CD4-positive, alpha-beta T cell treated with Interferon gamma for 1 hour (primary cell): ENCODE results near the gene DUSP9.

Experiments
- DNase-seq: peaks from one replicate; pipeline ENCODE4 v3.0.0-alpha.2; 2020

The DUSP9 gene

DNA sequence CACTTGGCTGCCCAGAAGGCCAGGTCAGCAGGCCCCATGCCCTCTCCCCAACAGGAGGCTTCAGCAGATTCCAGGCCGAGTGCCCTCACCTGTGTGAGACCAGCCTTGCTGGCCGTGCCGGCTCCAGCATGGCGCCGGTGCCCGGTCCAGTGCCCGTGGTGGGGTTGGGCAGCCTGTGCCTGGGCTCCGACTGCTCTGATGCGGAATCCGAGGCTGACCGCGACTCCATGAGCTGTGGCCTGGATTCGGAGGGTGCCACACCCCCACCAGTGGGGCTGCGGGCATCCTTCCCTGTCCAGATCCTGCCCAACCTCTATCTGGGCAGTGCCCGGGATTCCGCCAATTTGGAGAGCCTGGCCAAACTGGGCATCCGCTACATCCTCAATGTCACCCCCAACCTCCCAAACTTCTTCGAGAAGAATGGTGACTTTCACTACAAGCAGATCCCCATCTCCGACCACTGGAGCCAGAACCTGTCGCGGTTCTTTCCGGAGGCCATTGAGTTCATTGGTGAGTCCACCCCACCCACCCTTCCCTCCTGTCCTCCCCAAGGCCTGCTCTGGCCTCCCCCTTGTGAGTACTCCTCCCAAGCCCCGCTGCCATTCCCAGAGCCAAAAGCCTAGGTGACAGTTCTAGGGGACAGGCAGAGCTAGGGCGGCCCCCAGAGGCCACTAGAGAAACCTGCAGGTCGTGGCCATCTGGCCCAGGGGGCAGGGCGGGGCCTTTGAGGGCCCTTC, 2.3 kb downstream of the DUSP9 start:
- DNase-seq = peak; percentile 32

DNA sequence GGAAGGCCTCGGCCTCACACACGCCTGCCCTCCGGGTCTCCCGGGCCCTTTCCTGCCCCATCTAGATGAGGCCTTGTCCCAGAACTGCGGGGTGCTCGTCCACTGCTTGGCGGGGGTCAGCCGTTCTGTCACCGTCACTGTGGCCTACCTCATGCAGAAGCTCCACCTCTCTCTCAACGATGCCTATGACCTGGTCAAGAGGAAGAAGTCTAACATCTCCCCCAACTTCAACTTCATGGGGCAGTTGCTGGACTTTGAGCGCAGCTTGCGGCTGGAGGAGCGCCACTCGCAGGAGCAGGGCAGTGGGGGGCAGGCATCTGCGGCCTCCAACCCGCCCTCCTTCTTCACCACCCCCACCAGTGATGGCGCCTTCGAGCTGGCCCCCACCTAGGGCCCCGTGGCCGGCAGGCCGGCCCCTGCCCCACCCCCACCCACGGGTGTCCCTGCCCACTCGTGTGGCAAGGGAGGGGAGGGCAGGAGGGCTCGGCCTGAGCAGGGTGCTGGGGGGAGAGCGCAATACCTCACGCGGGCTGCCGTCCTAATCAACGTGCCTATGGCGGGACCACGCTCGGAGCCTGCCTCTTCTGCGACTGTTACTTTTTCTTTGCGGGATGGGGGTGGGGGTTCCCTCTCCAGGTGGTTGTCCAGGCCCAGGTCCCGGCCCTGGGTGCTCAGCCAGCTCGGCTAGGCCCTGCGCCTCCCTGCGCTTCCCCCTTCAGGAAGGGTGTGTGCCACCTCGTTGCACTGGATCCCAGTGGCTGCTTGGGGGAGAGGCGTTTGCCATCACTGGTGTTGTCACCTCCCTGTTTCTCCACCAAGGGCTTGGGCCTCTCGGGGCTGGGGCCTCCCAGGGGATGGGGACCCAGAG, 3.1 kb downstream of the DUSP9 start:
- DNase-seq = no peak

DNA sequence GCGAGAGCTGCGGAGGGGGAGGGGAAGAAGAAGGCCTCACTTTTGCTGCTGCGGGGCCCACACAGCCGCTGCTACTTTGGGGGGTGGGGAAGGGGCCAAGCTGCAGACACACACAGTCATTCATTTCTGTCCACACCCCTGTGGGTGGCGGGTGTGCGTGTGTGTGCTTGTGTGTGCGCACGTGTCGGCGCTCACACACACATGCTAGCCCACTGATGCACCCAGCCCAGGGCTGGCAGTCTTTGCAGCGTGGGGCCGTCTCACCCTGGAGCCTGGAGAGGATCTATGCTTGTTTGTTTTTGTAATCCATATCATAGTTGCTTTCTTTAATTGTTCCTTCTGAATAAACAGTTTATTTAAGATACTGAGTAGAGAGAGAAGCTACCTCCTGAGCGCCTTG, 4.0 kb downstream of the DUSP9 start:
- DNase-seq = no peak

GRCh38 chrX:153651540-153652079, 4.6 kb downstream of the DUSP9 start:
- DNase-seq = no peak

DNA sequence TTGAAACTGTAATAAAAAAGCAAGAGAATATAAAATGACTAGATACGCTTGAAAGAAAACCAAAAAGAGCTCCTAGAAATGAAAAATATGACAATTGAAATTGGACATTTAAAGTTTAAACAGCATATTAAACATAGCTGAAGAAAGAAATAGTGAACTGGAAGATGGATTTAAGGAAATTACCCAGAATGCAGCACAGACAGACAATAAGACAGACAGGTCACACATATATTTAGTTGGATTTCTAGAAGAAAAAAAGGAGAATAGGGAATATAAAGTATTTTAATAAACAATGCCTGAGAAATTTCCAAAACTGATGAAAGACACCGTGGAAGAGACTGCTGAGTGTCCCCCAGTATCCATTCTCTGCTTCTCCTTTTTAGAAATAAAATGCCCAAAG, 6.6 kb downstream of the DUSP9 start:
- DNase-seq = no peak

DNA sequence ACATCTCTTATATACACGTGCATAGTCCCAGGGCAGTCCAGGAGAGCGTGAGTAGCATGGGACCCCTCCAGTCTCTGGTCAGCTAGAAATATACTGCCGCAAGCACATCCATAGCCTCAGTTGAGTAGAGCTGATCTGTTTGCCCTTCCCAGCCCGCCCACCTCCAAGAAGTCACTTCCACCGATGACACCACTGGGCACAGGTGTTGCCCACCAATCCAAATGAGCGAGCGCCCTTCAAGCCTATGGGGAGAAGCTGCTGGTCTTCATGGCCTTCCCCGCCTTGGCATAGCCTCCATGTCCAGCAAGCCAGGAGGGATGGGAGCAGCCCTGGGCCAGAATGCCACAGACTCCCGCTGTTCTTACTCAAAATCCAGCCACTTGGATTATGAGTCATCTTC, 10.2 kb downstream of the DUSP9 start:
- DNase-seq = no peak

- no peak for DNase-seq
Measured at GRCh38 chrX:153659268-153659667, 12.3 kb downstream of the DUSP9 start.

- DNase-seq = peak; percentile 46
Measured at GRCh38 chrX:153662266-153662665, 15.3 kb downstream of the DUSP9 start.

GRCh38 chrX:153665726-153666306, 18.8 kb downstream of the DUSP9 start:
- no peak for DNase-seq

DNA sequence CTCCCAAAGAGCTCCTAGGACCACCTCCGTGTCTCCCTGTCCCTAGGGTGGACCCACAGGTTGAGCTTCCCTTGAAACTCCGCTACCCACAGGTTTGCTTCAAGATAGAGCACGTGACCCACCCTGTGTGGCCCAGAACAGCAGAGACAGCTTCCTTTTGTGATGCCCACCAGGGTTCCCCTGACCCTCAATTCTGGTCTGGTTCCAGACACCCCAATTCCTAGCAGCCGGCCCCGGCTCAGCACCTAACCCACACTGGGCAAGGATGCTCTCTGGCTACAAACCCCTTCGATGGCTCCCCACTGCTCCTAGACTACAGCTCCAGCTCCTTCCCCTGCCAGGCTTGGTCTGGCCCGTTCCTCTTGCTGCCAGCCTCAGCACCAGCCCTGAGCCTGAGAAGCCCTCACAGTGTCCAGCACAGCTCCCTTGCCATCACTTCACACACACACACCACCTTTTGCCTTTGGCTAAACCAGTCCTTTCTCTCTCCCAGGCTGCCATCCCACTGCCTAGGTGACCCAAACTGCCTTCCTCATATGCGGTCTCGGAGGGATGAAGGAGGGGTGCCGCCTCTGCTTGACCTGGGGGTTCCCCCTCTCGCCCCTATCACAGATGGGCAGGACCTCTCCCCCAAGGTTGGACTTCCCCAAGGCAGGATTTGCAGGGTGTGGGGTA, 20.4 kb downstream of the DUSP9 start:
- DNase-seq = no peak

GRCh38 chrX:153667956-153668396, 21.0 kb downstream of the DUSP9 start:
- DNase-seq = peak; percentile 61

GRCh38 chrX:153668423-153669173, 21.6 kb downstream of the DUSP9 start:
- no peak for DNase-seq

GRCh38 chrX:153669174-153669890, 22.3 kb downstream of the DUSP9 start:
- DNase-seq = peak; percentile 30

DNA sequence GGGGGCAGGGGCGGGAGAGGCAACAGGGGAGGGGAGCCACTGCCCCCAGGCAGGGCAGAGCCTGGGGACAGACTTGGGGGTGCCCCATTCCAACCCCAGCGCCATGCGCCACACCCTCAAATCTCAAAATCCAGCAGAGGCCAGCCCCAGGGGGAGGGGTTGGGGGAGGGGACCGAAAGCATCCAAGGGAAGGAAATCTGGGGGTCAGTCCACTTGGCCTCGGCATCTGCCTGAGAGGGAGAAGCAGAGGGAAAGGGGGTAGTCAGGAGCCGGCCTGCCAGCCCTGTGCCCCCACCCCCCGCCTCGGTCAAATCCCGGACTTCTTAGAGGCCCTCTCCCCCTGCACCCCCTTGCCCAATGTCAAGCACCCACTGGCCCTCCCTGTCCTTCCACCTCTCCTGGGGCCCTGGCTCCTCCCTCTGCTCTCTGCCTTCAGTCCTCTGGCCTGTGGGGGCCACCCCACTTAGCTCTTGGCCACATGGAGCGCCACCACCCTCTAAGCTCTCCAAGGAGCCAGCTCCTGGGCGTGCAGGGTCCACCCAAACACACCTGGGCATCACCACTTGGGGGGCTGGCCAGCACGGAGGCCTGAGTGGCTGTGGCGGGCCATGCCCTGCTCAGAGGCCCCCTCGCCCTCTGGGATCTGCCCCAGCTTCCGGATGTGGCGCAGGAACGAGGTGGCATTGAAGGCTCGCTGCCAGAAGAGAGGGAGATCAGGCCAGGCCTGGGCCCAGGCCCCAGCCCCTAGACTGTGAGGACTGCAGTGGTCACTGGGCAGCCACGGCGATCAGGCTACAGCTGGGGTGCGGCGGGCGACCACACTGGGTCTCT, 23.1 kb downstream of the DUSP9 start:
- no peak for DNase-seq

DNA sequence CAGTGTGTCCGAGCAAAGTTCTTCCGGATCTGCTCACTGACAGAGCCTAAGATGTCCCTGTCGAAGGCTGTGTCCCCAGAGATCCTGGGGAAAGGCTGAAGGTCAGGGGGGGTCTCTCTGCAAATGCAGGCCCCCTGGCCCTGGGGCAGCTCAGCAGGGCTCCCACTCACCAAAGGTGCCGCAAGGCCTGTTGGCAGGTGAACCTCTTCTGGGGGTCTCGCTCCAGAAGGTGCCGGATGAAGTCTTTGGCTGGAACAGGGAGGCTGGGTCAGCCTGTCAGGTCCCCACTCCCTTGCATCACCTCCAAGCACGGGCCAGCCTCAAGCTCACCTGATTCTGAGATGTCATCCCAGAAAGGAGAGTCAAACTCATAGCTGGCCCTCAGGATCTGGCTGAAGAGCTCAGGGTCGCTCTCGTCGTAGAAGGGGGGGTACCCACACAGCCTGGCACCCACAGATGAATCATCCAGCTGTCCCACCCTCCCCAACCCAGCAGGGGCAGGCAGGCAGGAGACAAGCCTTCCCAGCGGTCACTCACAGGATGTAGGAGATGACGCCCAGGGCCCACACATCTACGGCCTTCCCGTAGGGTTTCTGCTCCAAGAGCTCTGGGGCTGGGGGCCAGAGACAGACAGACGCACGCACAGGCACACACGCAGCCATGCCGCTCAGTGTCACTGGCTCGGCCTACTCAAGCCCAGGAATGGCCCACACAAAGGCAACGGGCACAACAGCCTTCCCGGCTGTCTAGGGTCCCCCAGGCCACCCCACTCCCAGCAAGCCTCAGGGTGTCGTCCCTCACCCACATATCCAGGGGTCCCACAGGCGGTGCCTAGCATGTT, 24.0 kb downstream of the DUSP9 start:
- DNase-seq = no peak

DNA sequence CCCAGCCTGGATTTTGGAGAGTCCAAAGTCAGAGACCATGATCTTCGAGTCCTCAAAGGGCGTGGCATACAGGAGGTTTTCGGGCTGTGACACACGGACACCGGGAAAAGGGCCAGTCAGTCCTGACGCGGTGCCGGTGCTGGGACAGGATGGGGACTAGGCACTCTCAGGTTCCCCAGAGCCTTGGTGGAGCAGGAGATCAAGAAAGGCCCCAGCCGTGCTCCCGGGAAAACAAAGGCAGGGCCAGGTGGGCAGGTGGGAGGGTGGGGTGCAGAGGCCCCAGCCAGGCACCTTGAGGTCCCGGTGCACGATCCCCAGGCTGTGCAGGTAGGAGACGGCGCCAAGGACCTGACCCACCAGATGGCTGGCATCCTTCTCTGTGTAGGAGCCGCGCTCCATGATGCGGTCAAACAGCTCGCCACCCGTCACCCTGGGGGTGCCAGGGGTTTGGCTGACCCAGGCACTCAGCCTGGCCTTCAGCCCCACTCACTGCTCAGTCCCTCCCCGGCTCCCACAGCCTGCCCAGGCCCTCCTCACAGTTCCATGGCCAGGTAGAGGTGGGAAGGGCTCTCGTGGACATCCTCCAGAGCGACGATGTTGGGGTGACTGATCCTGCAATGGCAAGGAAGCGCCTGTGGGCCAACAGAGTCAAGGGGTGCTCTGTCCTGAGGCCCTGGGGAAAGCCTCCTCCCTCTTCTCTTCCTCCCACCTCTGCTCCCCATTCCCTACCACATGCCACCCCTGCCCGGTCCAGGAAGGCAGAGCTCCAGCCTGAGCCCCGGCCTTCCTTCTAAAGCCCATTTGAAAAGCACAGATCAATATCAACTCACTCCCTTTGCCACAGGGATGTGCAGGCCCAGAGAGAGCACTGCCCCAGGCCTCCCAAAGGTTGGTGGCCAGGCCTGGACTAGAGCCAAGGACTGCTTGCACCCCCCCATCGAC, 24.9 kb downstream of the DUSP9 start:
- no peak for DNase-seq

DNA sequence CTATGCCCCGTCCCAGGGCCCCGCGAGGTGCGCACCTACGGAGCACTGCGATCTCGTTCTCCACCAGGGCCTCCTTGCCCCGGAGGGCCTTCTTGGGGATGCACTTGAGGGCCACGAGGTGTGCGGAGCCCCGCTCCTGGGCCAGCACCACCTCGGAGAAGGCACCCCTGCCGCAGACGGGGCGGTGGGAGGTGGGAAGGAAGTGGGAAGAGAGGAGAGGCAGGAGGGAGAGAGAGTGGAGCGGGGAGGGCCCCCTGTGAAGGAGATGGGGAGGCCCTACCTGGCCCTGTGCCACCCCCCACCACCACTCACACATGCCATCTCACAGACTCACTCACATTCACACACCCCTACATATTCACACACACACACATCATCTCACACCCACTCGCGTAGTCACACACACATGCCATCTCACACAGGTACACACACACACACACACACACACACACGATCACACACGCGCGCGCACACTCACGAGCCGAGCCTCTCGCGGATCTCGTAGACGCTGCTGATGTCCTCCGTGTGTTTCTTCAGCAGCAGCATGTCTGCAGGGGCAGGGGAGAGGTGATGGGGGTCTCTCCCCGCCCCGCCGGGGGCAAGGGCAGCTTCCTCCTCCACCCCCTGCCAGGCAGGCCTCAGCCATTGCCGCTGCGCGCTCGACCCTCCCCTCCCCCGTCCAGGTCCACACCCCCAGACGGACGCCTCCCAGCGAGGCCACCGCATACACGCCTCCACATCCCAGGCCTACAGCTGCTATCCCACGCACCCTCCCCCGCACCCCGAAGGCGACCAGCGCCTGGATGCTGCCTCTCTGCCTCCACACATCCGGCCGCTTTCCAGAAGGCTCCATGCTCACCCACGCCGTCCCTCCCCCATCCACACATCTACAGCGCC, 25.8 kb downstream of the DUSP9 start:
- DNase-seq = no peak
